ENCODE results near the gene ATP1B3.
"Not testable (repeated sequence)": the region's sequence is repeated elsewhere in the genome, so short reads cannot be mapped to it uniquely, and the experiment has no call there.

The ATP1B3 gene

DNA sequence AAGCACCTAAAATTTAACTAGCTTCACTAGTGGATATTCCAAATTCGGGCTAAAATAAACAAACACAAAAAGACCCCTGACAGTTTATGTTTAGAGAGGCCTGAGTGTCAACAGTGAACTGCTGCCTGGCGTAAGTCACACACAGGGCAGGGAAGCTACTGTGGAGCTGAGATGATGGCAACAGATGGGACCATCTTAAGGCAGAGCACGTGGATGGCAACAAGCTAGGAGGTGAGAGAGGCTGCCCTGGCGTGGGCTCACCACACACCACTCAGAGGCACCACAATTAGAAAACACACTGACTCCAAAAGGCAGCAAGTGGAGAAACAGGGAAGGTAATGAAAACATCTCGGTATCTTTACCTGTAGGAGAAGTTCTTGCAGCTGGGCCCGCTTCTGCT is 93.3 kb downstream of the ATP1B3 start:
- no peak overlapping the region for H3K27ac ChIP-seq
- TF ChIP-seq, protein P1, sequence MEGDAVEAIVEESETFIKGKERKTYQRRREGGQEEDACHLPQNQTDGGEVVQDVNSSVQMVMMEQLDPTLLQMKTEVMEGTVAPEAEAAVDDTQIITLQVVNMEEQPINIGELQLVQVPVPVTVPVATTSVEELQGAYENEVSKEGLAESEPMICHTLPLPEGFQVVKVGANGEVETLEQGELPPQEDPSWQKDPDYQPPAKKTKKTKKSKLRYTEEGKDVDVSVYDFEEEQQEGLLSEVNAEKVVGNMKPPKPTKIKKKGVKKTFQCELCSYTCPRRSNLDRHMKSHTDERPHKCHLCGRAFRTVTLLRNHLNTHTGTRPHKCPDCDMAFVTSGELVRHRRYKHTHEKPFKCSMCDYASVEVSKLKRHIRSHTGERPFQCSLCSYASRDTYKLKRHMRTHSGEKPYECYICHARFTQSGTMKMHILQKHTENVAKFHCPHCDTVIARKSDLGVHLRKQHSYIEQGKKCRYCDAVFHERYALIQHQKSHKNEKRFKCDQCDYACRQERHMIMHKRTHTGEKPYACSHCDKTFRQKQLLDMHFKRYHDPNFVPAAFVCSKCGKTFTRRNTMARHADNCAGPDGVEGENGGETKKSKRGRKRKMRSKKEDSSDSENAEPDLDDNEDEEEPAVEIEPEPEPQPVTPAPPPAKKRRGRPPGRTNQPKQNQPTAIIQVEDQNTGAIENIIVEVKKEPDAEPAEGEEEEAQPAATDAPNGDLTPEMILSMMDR (conservative IDR thresholded peaks at IDR 0.05) = no peak

DNA sequence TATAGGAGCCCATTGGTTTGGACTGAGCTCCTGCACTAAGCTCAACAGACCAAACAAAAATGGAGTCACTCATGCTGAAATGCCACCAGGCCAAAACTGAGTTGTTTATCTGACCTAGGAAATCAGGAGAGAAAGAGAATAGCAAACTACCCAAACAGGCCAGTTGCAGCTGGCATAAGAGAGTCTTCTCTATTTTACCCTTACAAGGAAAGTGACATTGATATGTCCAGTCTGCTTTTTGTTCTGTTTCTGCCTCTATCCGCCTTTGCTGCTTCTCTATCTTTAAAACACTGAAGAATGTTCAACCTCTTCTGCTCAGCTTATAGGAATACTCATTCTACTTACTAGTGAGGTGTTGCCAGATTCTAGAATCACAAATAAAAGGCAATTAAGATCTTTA is 95.1 kb downstream of the ATP1B3 start:
- TF ChIP-seq, protein P1 (conservative IDR thresholded peaks at IDR 0.05) = no peak
- no peak overlapping the region for H3K27ac ChIP-seq

DNA sequence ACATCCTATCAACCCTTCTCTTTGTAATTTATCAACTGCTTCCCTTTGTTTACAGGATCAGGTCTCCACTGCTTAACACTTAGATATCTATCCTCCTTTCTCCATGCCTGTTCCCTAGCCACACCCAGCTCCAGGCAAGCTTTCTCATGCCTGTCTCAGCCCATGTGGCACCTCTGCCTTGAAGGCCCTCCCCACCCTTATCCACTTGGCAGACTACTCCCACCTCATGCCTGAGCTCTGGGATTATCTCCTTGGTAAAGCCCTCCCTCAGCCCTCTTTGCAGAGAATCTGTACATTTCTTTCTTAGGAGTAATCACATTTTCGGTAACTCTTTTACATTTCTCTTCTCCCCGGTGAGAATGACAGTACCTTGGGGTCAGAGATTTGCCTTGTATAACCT is 96.0 kb downstream of the ATP1B3 start:
- H3K27ac ChIP-seq = no peak overlapping the region
- TF ChIP-seq, protein P1 (conservative IDR thresholded peaks at IDR 0.05) = no peak

DNA sequence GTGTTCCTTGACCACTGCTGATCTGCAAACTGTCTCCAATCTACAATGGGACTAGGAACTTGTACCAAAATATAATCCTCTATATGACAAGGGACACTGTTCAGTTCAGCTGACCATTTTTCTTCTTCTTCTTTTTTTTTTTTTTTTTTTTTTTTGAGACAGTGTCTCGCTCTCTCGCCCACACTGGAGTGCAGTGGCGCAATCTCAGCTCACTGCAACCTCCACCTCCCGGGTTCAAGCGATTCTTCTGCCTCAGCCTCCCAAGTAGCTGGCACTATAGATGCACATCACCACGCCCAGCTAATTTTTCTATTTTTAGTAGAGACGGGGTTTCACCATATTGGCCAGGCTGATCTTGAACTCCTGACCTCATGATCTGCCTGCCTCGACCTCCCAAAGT is 98.3 kb downstream of the ATP1B3 start:
- H3K27ac ChIP-seq = not testable (repeated sequence)
